Keratinocyte (primary cell): ENCODE results near the gene CEP131. TPM values are rescaled to one million over a fixed set of nuclear protein-coding genes. Genes with fewer than 3 reads are reported as not detected.

Experiments
- DNase-seq: peaks from one replicate; pipeline ENCODE4 v3.0.0-alpha.2; 2011; ENCODE audit warnings: low read depth, missing footprints, low spot score
- FAIRE-seq: peaks from 2 replicates; lab custom pipeline; 2011; peaks lifted over from hg19 to GRCh38; lab: Jason Lieb, UNC
- H2AFZ ChIP-seq: 2 replicates; pipeline ENCODE4 v1.6.0; 2012; ENCODE audit warnings: low read length, control low read depth, inconsistent platforms; ENCODE audit not compliant: control insufficient read depth
- H3K27ac ChIP-seq: 2 replicates; pipeline ENCODE4 v1.5.1; 2011; ENCODE audit warnings: low read length; ENCODE audit not compliant: control insufficient read depth, insufficient read depth
- H3K27me3 ChIP-seq: 3 replicates; pipeline ENCODE4 v1.6.0; 2011; ENCODE audit warnings: low read length; ENCODE audit not compliant: control insufficient read depth, insufficient read depth; ENCODE audit errors: extremely low read depth
- H3K36me3 ChIP-seq, 2 experiments: 2 replicates in 1 of 2; 3 replicates in 1 of 2; pipeline ENCODE4 v1.5.1; 2011; ENCODE audit warnings: low read length in 2 of 2, mild to moderate bottlenecking in 1 of 2; ENCODE audit not compliant: control insufficient read depth in 2 of 2, insufficient read depth in 2 of 2; ENCODE audit errors: extremely low read depth in 1 of 2
- H3K4me1 ChIP-seq: 3 replicates; pipeline ENCODE4 v1.5.1; 2011; ENCODE audit warnings: low read length; ENCODE audit not compliant: control insufficient read depth, insufficient read depth; ENCODE audit errors: extremely low read depth
- H3K4me2 ChIP-seq: 3 replicates; pipeline ENCODE4 v1.6.0; 2011; ENCODE audit warnings: low read depth, low read length; ENCODE audit not compliant: control insufficient read depth, insufficient read depth; ENCODE audit errors: extremely low read depth
- H3K4me3 ChIP-seq, 3 experiments: fragments of 200-600 bp in 1 of 3; sonication (generic) in 1 of 3; 2 replicates in 2 of 3; 3 replicates in 1 of 3; pipeline ENCODE4 v1.5.1; 2011 to 2016; ENCODE audit warnings: low read length in 3 of 3, mild to moderate bottlenecking in 3 of 3, control low read depth in 2 of 3, inconsistent platforms in 1 of 3, low read depth in 1 of 3, mixed read lengths in 1 of 3, mixed run types in 1 of 3, moderate library complexity in 1 of 3; ENCODE audit not compliant: control insufficient read depth in 2 of 3, insufficient read depth in 2 of 3; ENCODE audit errors: extremely low read depth in 1 of 3
- H3K79me2 ChIP-seq: 2 replicates; pipeline ENCODE4 v1.6.0; 2012; ENCODE audit warnings: low read length; ENCODE audit not compliant: control insufficient read depth, insufficient read depth
- H3K9ac ChIP-seq: 3 replicates; pipeline ENCODE4 v1.6.0; 2011; ENCODE audit warnings: low read length; ENCODE audit not compliant: control insufficient read depth, insufficient read depth; ENCODE audit errors: extremely low read depth
- H3K9me1 ChIP-seq: 3 replicates; pipeline ENCODE4 v1.6.0; 2011; ENCODE audit warnings: low read length; ENCODE audit not compliant: control insufficient read depth, insufficient read depth; ENCODE audit errors: extremely low read depth
- H3K9me3 ChIP-seq: 2 replicates; pipeline ENCODE4 v1.5.1; 2012; ENCODE audit warnings: low read depth, low read length; ENCODE audit not compliant: control insufficient read depth
- H4K20me1 ChIP-seq: 3 replicates; pipeline ENCODE4 v1.6.0; 2011; ENCODE audit warnings: low read length; ENCODE audit not compliant: control insufficient read depth, insufficient read depth; ENCODE audit errors: extremely low read depth
- EZH2 ChIP-seq: IDR thresholded peaks from one replicate; pipeline ENCODE4 v1.6.1; 2012; ENCODE audit warnings: inconsistent platforms, mild to moderate bottlenecking, low read length, moderate library complexity
- dilution Hi-C: fragments of 300-500 bp; cut with MboI; formaldehyde crosslinking; loops from one replicate; pipeline ENCODE4 v1.7.0; 2020; ENCODE audit warnings: low sequenced_read_pairs; ENCODE audit not compliant: extremely low pct_ligation_motif_present
- polyA plus RNA-seq, 5 experiments: library from polyadenylated mRNA; depleted of rRNA in 3 of 5; stranded (reverse) in 3 of 5; stranded (forward) in 1 of 5; unstranded in 1 of 5; fragments of >200 nt; gene quantifications; 1 replicate in 1 of 5; 2 replicates in 3 of 5; 3 replicates in 1 of 5; pipeline versions ENCODE4 v1.2.1 to v1.2.3, GENCODE V29; 2011 to 2012; ENCODE audit warnings: missing spikeins in 2 of 5, low read depth in 1 of 5, low replicate concordance in 1 of 5
- TF ChIP-seq, protein P1 (sequence below), 3 experiments: IDR thresholded peaks in 1 of 3; conservative IDR thresholded peaks in 1 of 3; optimal IDR thresholded peaks in 1 of 3; 2 replicates in 2 of 3; 3 replicates in 1 of 3; pipeline versions ENCODE3 to v1.5.1; 2011; ENCODE audit warnings: low read length in 3 of 3, mild to moderate bottlenecking in 3 of 3, moderate library complexity in 2 of 3, control low read depth in 1 of 3, inconsistent platforms in 1 of 3; ENCODE audit not compliant: insufficient read depth in 2 of 3; ENCODE audit errors: extremely low read depth in 1 of 3

The CEP131 gene
- polyA plus RNA-seq, 1 donor (not counting 4 experiments of a cell fraction or from before 2014, with no cell fraction given), result 2.6 TPM

DNA sequence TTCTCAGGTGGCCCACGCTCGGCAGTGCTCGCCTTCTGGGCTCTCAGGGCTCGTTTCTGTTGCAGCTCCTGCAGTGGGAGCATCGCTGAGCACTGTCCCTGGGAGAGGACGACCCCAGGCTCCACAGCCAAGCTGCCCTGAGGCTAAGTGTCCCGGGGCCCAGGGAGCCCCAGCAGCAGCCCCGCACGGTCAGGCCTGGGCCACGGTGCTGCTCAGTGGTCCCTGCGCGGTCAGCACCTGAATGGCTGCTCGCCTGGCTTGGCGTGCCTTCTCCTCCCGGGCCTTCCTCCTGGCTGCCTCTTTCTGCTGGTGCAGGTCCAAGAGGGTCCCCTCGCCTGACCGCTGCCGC lies 23.3 kb downstream of the CEP131 start:
- Histone ChIP-seq H3K9ac (no peak overlapping the region), H3K27ac (no peak overlapping the region), H3K9me1 (no peaks in the 10 kb centered on the region), H3K4me3 (no peak overlapping the region), H3K4me1 (no peaks in the 10 kb centered on the region), H2AFZ (no peak overlapping the region), H3K4me2 (no peak overlapping the region), H3K36me3 (no peaks in the 10 kb centered on the region), H3K79me2 (no peaks in the 10 kb centered on the region), H3K27me3 (no peaks in the 10 kb centered on the region), H4K20me1 (no peaks in the 10 kb centered on the region), H3K9me3 (no peaks in the 10 kb centered on the region)
- DNase-seq, result no peak
- dilution Hi-C loops, result no loop called here
- TF ChIP-seq EZH2, result no peak
- TF ChIP-seq, protein P1, sequence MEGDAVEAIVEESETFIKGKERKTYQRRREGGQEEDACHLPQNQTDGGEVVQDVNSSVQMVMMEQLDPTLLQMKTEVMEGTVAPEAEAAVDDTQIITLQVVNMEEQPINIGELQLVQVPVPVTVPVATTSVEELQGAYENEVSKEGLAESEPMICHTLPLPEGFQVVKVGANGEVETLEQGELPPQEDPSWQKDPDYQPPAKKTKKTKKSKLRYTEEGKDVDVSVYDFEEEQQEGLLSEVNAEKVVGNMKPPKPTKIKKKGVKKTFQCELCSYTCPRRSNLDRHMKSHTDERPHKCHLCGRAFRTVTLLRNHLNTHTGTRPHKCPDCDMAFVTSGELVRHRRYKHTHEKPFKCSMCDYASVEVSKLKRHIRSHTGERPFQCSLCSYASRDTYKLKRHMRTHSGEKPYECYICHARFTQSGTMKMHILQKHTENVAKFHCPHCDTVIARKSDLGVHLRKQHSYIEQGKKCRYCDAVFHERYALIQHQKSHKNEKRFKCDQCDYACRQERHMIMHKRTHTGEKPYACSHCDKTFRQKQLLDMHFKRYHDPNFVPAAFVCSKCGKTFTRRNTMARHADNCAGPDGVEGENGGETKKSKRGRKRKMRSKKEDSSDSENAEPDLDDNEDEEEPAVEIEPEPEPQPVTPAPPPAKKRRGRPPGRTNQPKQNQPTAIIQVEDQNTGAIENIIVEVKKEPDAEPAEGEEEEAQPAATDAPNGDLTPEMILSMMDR (optimal IDR thresholded peaks at IDR 0.05 in 1 of 3, IDR thresholded peaks at IDR 0.05 in 1 of 3, conservative IDR thresholded peaks at IDR 0.05 in 1 of 3; ENCODE audit: extremely low read depth in 1 of 3, insufficient read depth in 2 of 3, low read length in 3 of 3), result no peak
- no peak for FAIRE-seq

DNA sequence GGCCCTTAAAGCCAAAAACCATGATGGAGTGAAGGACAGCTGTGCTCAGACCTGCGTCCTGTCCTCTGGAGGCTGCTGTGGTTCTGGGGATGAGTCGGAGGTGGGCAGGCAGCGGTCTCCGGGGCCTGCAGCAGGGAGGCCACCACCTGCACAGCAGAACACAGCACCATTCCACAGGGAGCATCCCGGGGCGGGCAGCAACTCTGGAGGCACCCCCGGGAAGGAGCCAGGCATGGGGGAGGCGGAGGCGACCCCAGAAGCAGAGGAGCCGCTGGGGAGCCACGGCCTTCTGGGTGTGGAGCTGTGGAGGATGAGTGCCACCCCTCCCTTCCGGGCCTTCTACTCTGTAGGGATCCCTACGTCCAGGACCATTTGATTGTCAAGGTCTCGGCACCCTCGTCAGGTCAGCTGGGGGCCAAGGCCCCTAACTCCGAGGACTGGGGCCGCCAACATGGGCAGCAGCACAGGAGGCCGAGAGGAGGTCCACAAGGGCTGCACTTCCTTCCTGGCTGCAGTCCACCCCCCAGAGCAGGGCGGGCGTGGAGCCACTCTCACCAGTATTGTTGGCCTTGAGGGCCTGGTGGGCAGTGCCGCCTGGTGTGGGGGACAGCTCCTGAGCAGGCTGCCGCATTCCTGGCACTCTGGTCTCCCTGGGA lies 23.8 kb downstream of the CEP131 start:
- DNase-seq (no peak), FAIRE-seq (no peak)
- H3K4me1 ChIP-seq, result no peaks in the 10 kb centered on the region
- H3K4me3 ChIP-seq, result no peak overlapping the region
- H3K79me2 ChIP-seq, result no peaks in the 10 kb centered on the region
- H3K9me1 ChIP-seq, result no peaks in the 10 kb centered on the region
- dilution Hi-C loops, result no loop called here
- TF ChIP-seq, protein P1 (optimal IDR thresholded peaks at IDR 0.05 in 1 of 3, IDR thresholded peaks at IDR 0.05 in 1 of 3, conservative IDR thresholded peaks at IDR 0.05 in 1 of 3; ENCODE audit: extremely low read depth in 1 of 3, insufficient read depth in 2 of 3, low read length in 3 of 3), result no peak
- no peaks in the 10 kb centered on the region for H3K27me3 ChIP-seq
- H2AFZ ChIP-seq, result no peak overlapping the region
- H3K4me2 ChIP-seq, result no peak overlapping the region
- no peak overlapping the region for H3K9ac ChIP-seq
- no peaks in the 10 kb centered on the region for H3K9me3 ChIP-seq
- H3K27ac ChIP-seq, result no peak overlapping the region
- no peaks in the 10 kb centered on the region for H3K36me3 ChIP-seq
- H4K20me1 ChIP-seq, result no peaks in the 10 kb centered on the region
